ENCODE results near the gene CASP8AP2. TPM values are rescaled to one million over a fixed set of nuclear protein-coding genes. Genes with fewer than 3 reads are reported as not detected.

Gene CASP8AP2
- total and polyA plus RNA-seq, 2 of the 13 experiments (the other 11 are each of a cell fraction or from before 2014, with no cell fraction given): 5.7 to 13.5 TPM

- H2AFZ ChIP-seq (ENCODE audit: low read length): no peak overlapping the region
- FAIRE-seq (no peak), DNase-seq (ENCODE audit: low spot score) (no peak), ATAC-seq (no peak)
- H3K9me3 ChIP-seq (ENCODE audit: low read length): no peaks in the 10 kb centered on the region
- ChIA-PET CTCF (ENCODE audit: low intra/inter-chr PET ratio, low total read pairs) (no interaction called here), POLR2A (no interaction called here)
- peaks cover 13 to 40% of the 10 kb centered on the region in 2 experiments for H3K36me3 ChIP-seq (replicated peaks in 1 of 2; ENCODE audit: control insufficient read depth in 1 of 2, insufficient read depth in 2 of 2, low read length in 2 of 2)
- H3K4me2 ChIP-seq (ENCODE audit: low read depth, low read length): no peak overlapping the region
- H3K4me3 ChIP-seq (replicated peaks in 1 of 3; ENCODE audit: insufficient read depth in 1 of 3, low read depth in 2 of 3, low read length in 3 of 3): no peak overlapping the region
- intact Hi-C loops (cut with micrococcal nuclease; ENCODE audit: unreplicated experiment) (no loop called here), in situ Hi-C loops (cut with HindIII; ENCODE audit: extremely low pct_ligation_motif_present, low pct_unique_long_range_greater_than_20kb) (no loop called here)
- H3K9ac ChIP-seq (ENCODE audit: insufficient read depth, low read depth, low read length): no peak overlapping the region
- H3K27ac ChIP-seq (ENCODE audit: extremely low read length, insufficient read depth, low read length): no peak overlapping the region
- peak; percentile 90 for TF ChIP-seq MAFF (IDR thresholded peaks at IDR 0.05; ENCODE audit: low read depth, low read length)
- no peak for TF ChIP-seq DZIP1 (CRISPR knock-in tag; IDR thresholded peaks at IDR 0.05)
- no peak for TF ChIP-seq YEATS4 (CRISPR knock-in tag; IDR thresholded peaks at IDR 0.05; ENCODE audit: borderline replicate concordance)
- TF ChIP-seq MAFK (conservative IDR thresholded peaks at IDR 0.05 in 1 of 2, IDR thresholded peaks at IDR 0.05 in 1 of 2; ENCODE audit: low read length in 2 of 2): peak; percentile 81 to 96
- H4K20me1 ChIP-seq (ENCODE audit: insufficient read depth, low read length): no peaks in the 10 kb centered on the region
- 97% methylated on average over 6 of the region's 6 CpGs for WGBS (ENCODE audit: low lambda C conversion rate)
- H3K27me3 ChIP-seq (ENCODE audit: control insufficient read depth in 1 of 2, insufficient read depth in 2 of 2, low read length in 2 of 2): no peaks in the 10 kb centered on the region
- no peaks in the 10 kb centered on the region for H3K79me2 ChIP-seq (ENCODE audit: insufficient read depth, low read length)
- no TSS peak for BruUV-seq (replicated peaks)
- no peaks in the 10 kb centered on the region for H3K4me1 ChIP-seq (ENCODE audit: insufficient read depth, low read length)
Observed at GRCh38 chr6:89866024-89866678, 36.5 kb downstream of the CASP8AP2 start.

- H3K36me3 ChIP-seq (replicated peaks in 1 of 2; ENCODE audit: control insufficient read depth in 1 of 2, insufficient read depth in 2 of 2, low read length in 2 of 2): peaks cover 3 to 17% of the 10 kb centered on the region in 2 experiments; a peak in 4 of 5 replicates
- BruUV-seq (replicated peaks): no TSS peak
- H3K4me1 ChIP-seq (ENCODE audit: insufficient read depth, low read length): no peaks in the 10 kb centered on the region
- H3K79me2 ChIP-seq (ENCODE audit: insufficient read depth, low read length): no peaks in the 10 kb centered on the region
- POLR2A ChIA-PET: no interaction called here
- DNase-seq (ENCODE audit: low spot score): no peak
- in situ Hi-C loops (cut with HindIII; ENCODE audit: extremely low pct_ligation_motif_present, low pct_unique_long_range_greater_than_20kb): no loop called here
- no peak overlapping the region for H3K4me2 ChIP-seq (ENCODE audit: low read depth, low read length)
- no peaks in the 10 kb centered on the region for H3K9me3 ChIP-seq (ENCODE audit: low read length)
- intact Hi-C loops (cut with micrococcal nuclease; ENCODE audit: unreplicated experiment): no loop called here
- CTCF ChIA-PET (ENCODE audit: low intra/inter-chr PET ratio, low total read pairs): no interaction called here
- H3K27ac ChIP-seq (ENCODE audit: extremely low read length, insufficient read depth, low read length): no peak overlapping the region
- H4K20me1 ChIP-seq (ENCODE audit: insufficient read depth, low read length): no peaks in the 10 kb centered on the region
- no peak overlapping the region for H3K9ac ChIP-seq (ENCODE audit: insufficient read depth, low read depth, low read length)
- FAIRE-seq: no peak
- no peak overlapping the region for H3K4me3 ChIP-seq (replicated peaks in 1 of 3; ENCODE audit: insufficient read depth in 1 of 3, low read depth in 2 of 3, low read length in 3 of 3)
- no peaks in the 10 kb centered on the region; a peak in 1 of 5 replicates for H3K27me3 ChIP-seq (ENCODE audit: control insufficient read depth in 1 of 2, insufficient read depth in 2 of 2, low read length in 2 of 2)
- H2AFZ ChIP-seq (ENCODE audit: low read length): no peak overlapping the region
- no peak for ATAC-seq
- no peak for TF ChIP-seq ZNF30 (CRISPR knock-in tag; IDR thresholded peaks at IDR 0.05)
- TF ChIP-seq ZNF543 (CRISPR knock-in tag; IDR thresholded peaks at IDR 0.05): no peak
- TF ChIP-seq ARHGAP35 (CRISPR knock-in tag; IDR thresholded peaks at IDR 0.05; ENCODE audit: borderline replicate concordance): no peak
- no peak for TF ChIP-seq ZMAT5 (CRISPR knock-in tag; IDR thresholded peaks at IDR 0.05; ENCODE audit: borderline replicate concordance, low read depth)
- TF ChIP-seq FOXO1 (CRISPR knock-in tag; IDR thresholded peaks at IDR 0.05): no peak
- TF ChIP-seq ZNF724P (CRISPR knock-in tag; IDR thresholded peaks at IDR 0.05; ENCODE audit: borderline replicate concordance): no peak
- no peak for TF ChIP-seq MED13 (CRISPR knock-in tag; IDR thresholded peaks at IDR 0.05)
- no peak for TF ChIP-seq CAMTA2 (CRISPR knock-in tag; IDR thresholded peaks at IDR 0.05; ENCODE audit: borderline replicate concordance)
- TF ChIP-seq CREM (IDR thresholded peaks at IDR 0.05): no peak
- no peak for TF ChIP-seq CREM (CRISPR knock-in tag; IDR thresholded peaks at IDR 0.05)
Observed at GRCh38 chr6:89873721-89874120, 44.0 kb downstream of the CASP8AP2 start.

Measured in HepG2 (cell line).